ENCODE data around the gene POU2AF1. TPM values are rescaled to one million over a fixed set of nuclear protein-coding genes. Genes with fewer than 3 reads are reported as not detected.
A peak's percentile ranks its signal among the peaks of the same experiment; 100 is the strongest.

Gene POU2AF1, protein sequence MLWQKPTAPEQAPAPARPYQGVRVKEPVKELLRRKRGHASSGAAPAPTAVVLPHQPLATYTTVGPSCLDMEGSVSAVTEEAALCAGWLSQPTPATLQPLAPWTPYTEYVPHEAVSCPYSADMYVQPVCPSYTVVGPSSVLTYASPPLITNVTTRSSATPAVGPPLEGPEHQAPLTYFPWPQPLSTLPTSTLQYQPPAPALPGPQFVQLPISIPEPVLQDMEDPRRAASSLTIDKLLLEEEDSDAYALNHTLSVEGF
- total RNA-seq, result under 1 TPM in 1 of 4 donors, not detected in 3; 0.87 TPM

- peak within 1 kb of the TSS in 1 of 4 donors; percentile 63 for H3K27ac ChIP-seq
- 35 to 44% methylated on average over 17 to 31 of the region's 33 CpGs for WGBS, 2 donors
- peak within 1 kb of the TSS in 1 of 4 donors; percentile 32 for H3K4me3 ChIP-seq
These were observed at the start of gene POU2AF1 for GRCh38 chr11:111378861-111379601. POU2AF1 (minus strand) TSS chr11:111379275; CDS start chr11:111379177, 98 bp downstream.

GRCh38 chr11:111428113-111428876 is 49.2 kb upstream of the POU2AF1 start:
- no peak for DNase-seq (ENCODE audit: low spot score in 2 of 2)
- Histone ChIP-seq H3K4me1 (no peaks in the 10 kb centered on the region), H3K27ac (no peak overlapping the region), H3K36me3 (no peaks in the 10 kb centered on the region), H3K9me3 (no peaks in the 10 kb centered on the region), H3K4me3 (no peak overlapping the region), H3K27me3 (no peaks in the 10 kb centered on the region)
- 87 to 89% methylated on average over 5 of the region's 5 CpGs for WGBS, 2 donors
- TF ChIP-seq, protein P1, sequence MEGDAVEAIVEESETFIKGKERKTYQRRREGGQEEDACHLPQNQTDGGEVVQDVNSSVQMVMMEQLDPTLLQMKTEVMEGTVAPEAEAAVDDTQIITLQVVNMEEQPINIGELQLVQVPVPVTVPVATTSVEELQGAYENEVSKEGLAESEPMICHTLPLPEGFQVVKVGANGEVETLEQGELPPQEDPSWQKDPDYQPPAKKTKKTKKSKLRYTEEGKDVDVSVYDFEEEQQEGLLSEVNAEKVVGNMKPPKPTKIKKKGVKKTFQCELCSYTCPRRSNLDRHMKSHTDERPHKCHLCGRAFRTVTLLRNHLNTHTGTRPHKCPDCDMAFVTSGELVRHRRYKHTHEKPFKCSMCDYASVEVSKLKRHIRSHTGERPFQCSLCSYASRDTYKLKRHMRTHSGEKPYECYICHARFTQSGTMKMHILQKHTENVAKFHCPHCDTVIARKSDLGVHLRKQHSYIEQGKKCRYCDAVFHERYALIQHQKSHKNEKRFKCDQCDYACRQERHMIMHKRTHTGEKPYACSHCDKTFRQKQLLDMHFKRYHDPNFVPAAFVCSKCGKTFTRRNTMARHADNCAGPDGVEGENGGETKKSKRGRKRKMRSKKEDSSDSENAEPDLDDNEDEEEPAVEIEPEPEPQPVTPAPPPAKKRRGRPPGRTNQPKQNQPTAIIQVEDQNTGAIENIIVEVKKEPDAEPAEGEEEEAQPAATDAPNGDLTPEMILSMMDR (IDR thresholded peaks at IDR 0.05), result no peak
- TF ChIP-seq EP300 (IDR thresholded peaks at IDR 0.05) (no peak), POLR2A (IDR thresholded peaks at IDR 0.05) (no peak)

More at GRCh38 chr11:111378861-111379601, at the start of gene POU2AF1:
- peaks cover 0 to 5% (median 0%) of the 10 kb centered on the region in 4 donors for H3K4me1 ChIP-seq
- no peak for DNase-seq (ENCODE audit: low spot score in 2 of 2)
- no peak for TF ChIP-seq EP300 (IDR thresholded peaks at IDR 0.05)
- TF ChIP-seq, protein P1 (IDR thresholded peaks at IDR 0.05), result no peak
- no peaks in the 10 kb centered on the region for H3K36me3 ChIP-seq
- H3K27me3 ChIP-seq, result peaks cover 0 to 8% of the 10 kb centered on the region in 2 donors
- H3K9me3 ChIP-seq, result no peaks in the 10 kb centered on the region

DNA sequence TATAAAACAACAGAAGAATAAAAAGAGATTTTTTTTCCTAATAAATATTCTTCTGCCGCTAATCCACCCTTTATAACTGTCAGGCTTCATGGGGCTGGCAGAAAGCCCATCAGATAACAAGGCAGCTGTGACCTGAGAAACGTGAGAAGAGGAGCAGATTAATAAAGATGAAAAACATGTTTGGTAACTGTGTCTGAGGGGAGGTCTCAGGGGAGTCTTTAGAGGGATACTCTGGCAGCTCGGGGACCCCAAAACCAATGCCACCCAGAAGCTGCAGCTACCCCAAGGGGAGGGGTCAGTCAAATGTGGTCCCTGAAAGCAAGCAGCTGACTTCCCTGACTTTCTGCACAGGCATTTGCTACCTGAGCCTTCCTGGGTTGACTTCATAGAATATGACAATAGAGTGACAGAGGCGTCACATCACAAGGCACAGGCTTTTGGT is 48.4 kb upstream of the POU2AF1 start:
- H3K27ac ChIP-seq, result no peak overlapping the region

GRCh38 chr11:111426617-111427016 is 47.5 kb upstream of the POU2AF1 start:
- no peak overlapping the region for H3K27ac ChIP-seq
- no peaks in the 10 kb centered on the region for H3K4me1 ChIP-seq
- H3K9me3 ChIP-seq, result no peaks in the 10 kb centered on the region
- DNase-seq (ENCODE audit: low spot score in 2 of 2), result no peak
- no peaks in the 10 kb centered on the region for H3K27me3 ChIP-seq
- TF ChIP-seq, protein P1 (IDR thresholded peaks at IDR 0.05), result no peak
- TF ChIP-seq EP300 (IDR thresholded peaks at IDR 0.05) (no peak), POLR2A (IDR thresholded peaks at IDR 0.05) (no peak)
- no peaks in the 10 kb centered on the region for H3K36me3 ChIP-seq
- 88% methylated on average over 6 of the region's 6 CpGs for WGBS, 2 donors
- H3K4me3 ChIP-seq, result no peak overlapping the region

More for the DNA sequence above, 48.4 kb upstream of the POU2AF1 start:
- H3K4me1 ChIP-seq, result no peaks in the 10 kb centered on the region
- TF ChIP-seq POLR2A (IDR thresholded peaks at IDR 0.05) (no peak), EP300 (IDR thresholded peaks at IDR 0.05) (no peak)
- TF ChIP-seq, protein P1 (IDR thresholded peaks at IDR 0.05), result no peak
- no peaks in the 10 kb centered on the region for H3K9me3 ChIP-seq
- no peak for DNase-seq (ENCODE audit: low spot score in 2 of 2)
- no peaks in the 10 kb centered on the region for H3K27me3 ChIP-seq
- no peak overlapping the region for H3K4me3 ChIP-seq
- H3K36me3 ChIP-seq, result no peaks in the 10 kb centered on the region
- 50 to 59% methylated on average over 4 of the region's 4 CpGs for WGBS, 2 donors

Data from tibial nerve (tissue), 4 donors.